GM06990 (cell line): ENCODE data around the gene STOML1.

ENCODE experiments used
- DNase-seq: peaks from one replicate; pipeline ENCODE4 v3.0.0-alpha.2; 2011; ENCODE audit not compliant: insufficient read length; ENCODE audit errors: extremely low read depth
- H3K27me3 ChIP-seq: replicated peaks from 2 replicates; pipeline ENCODE4 v1.6.0; 2011; ENCODE audit warnings: low read length; ENCODE audit not compliant: control insufficient read depth, insufficient read depth
- H3K36me3 ChIP-seq: 2 replicates; pipeline ENCODE4 v1.5.1; 2011; ENCODE audit warnings: low read length; ENCODE audit not compliant: control insufficient read depth, insufficient read depth
- H3K4me3 ChIP-seq: replicated peaks from 2 replicates; pipeline ENCODE4 v1.5.1; 2011; ENCODE audit warnings: low read depth, mild to moderate bottlenecking, control low read depth, low read length
- CTCF ChIP-seq: IDR thresholded peaks from 2 replicates; pipeline ENCODE4 v1.5.1; 2011; ENCODE audit warnings: low read length, control low read depth, mild to moderate bottlenecking, inconsistent platforms; ENCODE audit not compliant: insufficient read depth, poor library complexity, severe bottlenecking

STOML1 gene

GRCh38 chr15:73952171-73952912 lies 39.8 kb downstream of the STOML1 start:
- no peak overlapping the region for H3K4me3 ChIP-seq
- H3K36me3 ChIP-seq, result no peaks in the 10 kb centered on the region
- no peak for DNase-seq
- H3K27me3 ChIP-seq, result no peaks in the 10 kb centered on the region
- no peak for TF ChIP-seq CTCF

- H3K36me3 ChIP-seq, result no peaks in the 10 kb centered on the region
- no peak overlapping the region for H3K4me3 ChIP-seq
- no peak for DNase-seq
- peaks cover 1% of the 10 kb centered on the region; the same call in 1 of the 2 replicates for H3K27me3 ChIP-seq
- no peak for TF ChIP-seq CTCF
These were observed 40.5 kb downstream of the STOML1 start for GRCh38 chr15:73951601-73952000.

- TF ChIP-seq CTCF, result peak; percentile 89
- H3K4me3 ChIP-seq, result no peak overlapping the region
- no peaks in the 10 kb centered on the region for H3K36me3 ChIP-seq
- H3K27me3 ChIP-seq, result peaks cover 1% of the 10 kb centered on the region; the same call in 1 of the 2 replicates
- peak; percentile 75 for DNase-seq
These were observed 41.1 kb downstream of the STOML1 start for GRCh38 chr15:73950831-73951561.

GRCh38 chr15:73950479-73950830 lies 41.6 kb downstream of the STOML1 start:
- no peak for DNase-seq
- peaks cover 1% of the 10 kb centered on the region; the same call in 1 of the 2 replicates for H3K27me3 ChIP-seq
- no peak for TF ChIP-seq CTCF
- H3K36me3 ChIP-seq, result no peaks in the 10 kb centered on the region
- no peak overlapping the region for H3K4me3 ChIP-seq

- no peak for TF ChIP-seq CTCF
- H3K36me3 ChIP-seq, result no peaks in the 10 kb centered on the region
These were observed 42.6 kb downstream of the STOML1 start for GRCh38 chr15:73949496-73949895.

More at GRCh38 chr15:73949496-73949895, 42.6 kb downstream of the STOML1 start:
- DNase-seq, result no peak
- H3K4me3 ChIP-seq, result no peak overlapping the region
- H3K27me3 ChIP-seq, result peaks cover 1% of the 10 kb centered on the region; the same call in 1 of the 2 replicates
